Dedifferentiated amniotic fluid mesenchymal stem cell (primary cell): Measurements from ENCODE around the gene GCA.

Experiments used
- DNase-seq: peaks from one replicate; pipeline ENCODE4 v3.0.0-alpha.2; 2016; ENCODE audit errors: extremely low spot score

The GCA gene

GRCh38 chr2:162343824-162344616, at the start of gene GCA:
GCA (plus strand) TSS chr2:162344132; CDS start chr2:162344249, 117 bp downstream.
- peak; percentile 93 for DNase-seq

- DNase-seq = no peak
Observed at GRCh38 chr2:162295009-162295408, 48.9 kb upstream of the GCA start.

- peak; percentile 83 for DNase-seq
Observed at GRCh38 chr2:162297925-162298552, 45.9 kb upstream of the GCA start.

GRCh38 chr2:162298669-162299335, 45.1 kb upstream of the GCA start:
- DNase-seq = no peak

- no peak for DNase-seq
Observed at GRCh38 chr2:162300266-162300665, 43.7 kb upstream of the GCA start.

- peak; percentile 78 for DNase-seq
Observed at GRCh38 chr2:162301151-162301804, 42.7 kb upstream of the GCA start.

- DNase-seq = no peak
Observed at GRCh38 chr2:162301877-162302276, 42.1 kb upstream of the GCA start.

- no peak for DNase-seq
Observed at GRCh38 chr2:162305901-162306300, 38.0 kb upstream of the GCA start.

GRCh38 chr2:162308747-162309503, 35.0 kb upstream of the GCA start:
- DNase-seq = no peak

- no peak for DNase-seq
Observed at GRCh38 chr2:162312853-162313252, 31.1 kb upstream of the GCA start.

- DNase-seq = no peak
Observed at GRCh38 chr2:162315938-162316337, 28.0 kb upstream of the GCA start.

- DNase-seq = no peak
Observed at GRCh38 chr2:162316590-162316989, 27.3 kb upstream of the GCA start.

GRCh38 chr2:162317058-162317742, 26.7 kb upstream of the GCA start:
- DNase-seq = no peak

- DNase-seq = no peak
Observed at GRCh38 chr2:162317861-162318327, 26.0 kb upstream of the GCA start.

- peak; percentile 91 for DNase-seq
Observed at GRCh38 chr2:162318328-162319180, 25.4 kb upstream of the GCA start, which contains the start of gene IFIH1. IFIH1 (minus strand) TSS chr2:162318684; CDS start chr2:162318307, 377 bp downstream.

GRCh38 chr2:162320864-162321517, 22.9 kb upstream of the GCA start:
- DNase-seq = no peak

- DNase-seq = no peak
Observed at GRCh38 chr2:162324953-162325352, 19.0 kb upstream of the GCA start.

GRCh38 chr2:162327134-162327769, 16.7 kb upstream of the GCA start:
- no peak for DNase-seq

GRCh38 chr2:162327806-162328205, 16.1 kb upstream of the GCA start:
- DNase-seq = no peak
